ENCODE results near the gene LARGE1. TPM values are rescaled to one million over a fixed set of nuclear protein-coding genes. Genes with fewer than 3 reads are reported as not detected.

The LARGE1 gene
- total and polyA plus RNA-seq, 5 donors from 2014 or later, result not detected

- H3K4me1 ChIP-seq (ENCODE audit: control insufficient read depth, insufficient read depth, low read length, poor library complexity, severe bottlenecking), result peaks cover 19% of the 10 kb centered on the region
- Mint-ChIP-seq H3K4me1 (peaks cover 0 to 24% (median 7%) of the 10 kb centered on the region in 4 donors), H3K27ac (no peak overlapping the region), H3K27me3 (peaks cover 60% of the 10 kb centered on the region), H3K36me3 (no peaks in the 10 kb centered on the region), H3K9me3 (peaks cover 0 to 7% (median 0%) of the 10 kb centered on the region in 7 donors), H3K4me3 (peak overlapping the region; percentile 76 to 83 (median 80))
- no peaks in the 10 kb centered on the region for H3K9me3 ChIP-seq (ENCODE audit: control insufficient read depth in 2 of 2, low read length in 2 of 2)
- peak overlapping the region; percentile 41 for H3K4me3 ChIP-seq (ENCODE audit: low read depth, low read length)
- H3K27ac ChIP-seq (ENCODE audit: insufficient read depth, low read length, poor library complexity, severe bottlenecking), result no peak overlapping the region
- H3K36me3 ChIP-seq (ENCODE audit: control insufficient read depth, insufficient read depth, low read length), result no peaks in the 10 kb centered on the region
- DNase-seq (peak in 1 of 3 donors; percentile 53), ATAC-seq (ENCODE audit: low read depth in 2 of 2) (no peak)
- H3K27me3 ChIP-seq (ENCODE audit: control insufficient read depth, insufficient read depth, low read length), result peaks cover 36% of the 10 kb centered on the region
These were observed 1.5 kb upstream of the LARGE1 start for GRCh38 chr22:33921525-33922348.

- Mint-ChIP-seq H3K4me1 (peaks cover 0 to 24% (median 7%) of the 10 kb centered on the region in 4 donors), H3K27ac (no peak overlapping the region), H3K4me3 (peak overlapping the region; percentile 60 to 83 (median 80)), H3K9me3 (peaks cover 0 to 8% (median 0%) of the 10 kb centered on the region in 7 donors), H3K27me3 (peaks cover 66% of the 10 kb centered on the region), H3K36me3 (no peaks in the 10 kb centered on the region)
- peak; percentile 78 to 84 for ATAC-seq (ENCODE audit: low read depth in 2 of 2)
- peak; percentile 52 to 93 (median 69) for DNase-seq
- H3K9me3 ChIP-seq (ENCODE audit: control insufficient read depth in 2 of 2, low read length in 2 of 2), result no peaks in the 10 kb centered on the region
- H3K27ac ChIP-seq (ENCODE audit: insufficient read depth, low read length, poor library complexity, severe bottlenecking), result no peak overlapping the region
- peaks cover 19% of the 10 kb centered on the region for H3K4me1 ChIP-seq (ENCODE audit: control insufficient read depth, insufficient read depth, low read length, poor library complexity, severe bottlenecking)
- no peaks in the 10 kb centered on the region for H3K36me3 ChIP-seq (ENCODE audit: control insufficient read depth, insufficient read depth, low read length)
- peak overlapping the region; percentile 41 for H3K4me3 ChIP-seq (ENCODE audit: low read depth, low read length)
- peaks cover 36% of the 10 kb centered on the region for H3K27me3 ChIP-seq (ENCODE audit: control insufficient read depth, insufficient read depth, low read length)
These were observed 750 bp upstream of the LARGE1 start for GRCh38 chr22:33920927-33921524.

DNA sequence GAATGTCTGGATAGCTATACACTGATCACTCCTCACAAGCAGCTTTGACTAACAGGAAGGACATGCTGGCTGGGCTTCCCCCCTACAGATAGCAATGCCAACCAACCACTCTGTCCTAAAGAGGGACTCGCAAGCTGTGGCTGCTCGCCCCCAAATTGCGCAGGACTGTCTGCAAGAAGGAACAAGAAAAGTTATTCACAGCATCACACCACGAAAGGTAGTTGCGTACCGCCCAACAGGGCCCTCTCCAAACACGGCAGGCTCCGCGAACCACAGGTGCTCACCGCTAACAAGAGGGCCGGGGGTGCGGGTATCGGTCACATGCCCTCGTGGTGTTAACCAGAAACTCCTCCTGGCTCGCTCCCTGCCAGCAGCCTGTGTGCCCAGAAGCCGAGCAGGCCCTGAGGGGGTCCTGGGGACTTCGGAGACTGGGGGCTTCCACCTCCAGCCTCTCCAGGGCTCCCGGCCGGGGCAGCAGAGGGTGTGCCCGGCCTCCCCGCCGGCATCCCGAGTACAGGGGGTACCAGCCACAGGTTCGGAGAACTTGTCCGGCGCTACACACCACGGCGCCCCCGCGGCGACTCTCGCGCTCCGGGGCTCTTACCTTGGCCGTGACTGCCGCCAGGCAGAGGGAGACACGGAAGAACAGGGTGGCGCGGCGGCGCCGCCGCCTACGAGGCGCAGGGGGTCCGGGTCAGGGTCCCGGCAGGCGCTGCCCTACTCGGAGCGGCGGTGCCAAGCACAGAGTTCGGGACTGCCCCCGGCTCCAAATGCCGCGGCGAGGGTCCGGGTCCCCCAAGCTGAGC lies 682 bp downstream of the LARGE1 start:
- Mint-ChIP-seq H3K27me3 (peaks cover 68% of the 10 kb centered on the region), H3K4me1 (peaks cover 0 to 24% (median 7%) of the 10 kb centered on the region in 4 donors), H3K36me3 (no peaks in the 10 kb centered on the region), H3K27ac (no peak overlapping the region), H3K9me3 (peaks cover 0 to 8% (median 0%) of the 10 kb centered on the region in 7 donors), H3K4me3 (peak overlapping the region; percentile 71 to 81 (median 78))
- no peaks in the 10 kb centered on the region for H3K36me3 ChIP-seq (ENCODE audit: control insufficient read depth, insufficient read depth, low read length)
- peaks cover 19% of the 10 kb centered on the region for H3K4me1 ChIP-seq (ENCODE audit: control insufficient read depth, insufficient read depth, low read length, poor library complexity, severe bottlenecking)
- peaks cover 34% of the 10 kb centered on the region for H3K27me3 ChIP-seq (ENCODE audit: control insufficient read depth, insufficient read depth, low read length)
- H3K27ac ChIP-seq (ENCODE audit: insufficient read depth, low read length, poor library complexity, severe bottlenecking), result no peak overlapping the region
- H3K4me3 ChIP-seq (ENCODE audit: low read depth, low read length), result no peak overlapping the region
- DNase-seq (peak in 1 of 3 donors; percentile 38), ATAC-seq (ENCODE audit: low read depth in 2 of 2) (no peak)
- no peaks in the 10 kb centered on the region for H3K9me3 ChIP-seq (ENCODE audit: control insufficient read depth in 2 of 2, low read length in 2 of 2)

DNA sequence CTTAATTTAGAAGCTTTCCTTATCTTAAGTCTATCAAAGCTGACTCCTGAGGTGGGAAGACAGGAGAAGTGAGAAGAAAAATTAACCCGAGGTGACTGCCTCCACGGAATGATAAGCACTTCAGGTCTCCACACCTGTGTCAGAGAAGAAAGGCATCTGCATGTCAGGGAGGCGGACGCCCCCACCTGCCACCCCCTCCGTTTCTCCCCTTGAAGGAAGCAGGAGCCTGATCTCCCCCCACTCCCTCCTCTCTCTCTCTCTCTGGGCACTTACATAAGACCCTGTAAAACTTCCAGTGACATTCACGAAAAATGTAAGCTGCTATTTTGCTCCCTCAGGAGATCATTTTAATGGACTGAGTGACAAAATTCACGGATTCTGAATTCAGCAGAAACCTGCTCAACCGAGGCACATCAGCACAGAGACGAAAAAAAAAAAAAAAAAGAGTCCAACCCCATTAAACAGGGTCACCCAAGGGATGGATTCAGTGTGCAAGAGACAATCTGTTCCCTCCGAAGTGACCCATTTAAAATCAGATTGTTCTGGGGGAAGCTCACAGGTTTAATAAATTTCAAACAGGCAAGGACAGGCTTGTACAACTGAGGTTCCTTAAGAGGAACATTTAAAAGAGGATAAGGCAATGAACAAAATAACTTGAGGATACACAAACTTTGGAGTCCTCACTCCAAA lies 1.5 kb downstream of the LARGE1 start:
- Mint-ChIP-seq H3K27me3 (peaks cover 63% of the 10 kb centered on the region), H3K27ac (no peak overlapping the region), H3K4me1 (peaks cover 0 to 24% (median 7%) of the 10 kb centered on the region in 4 donors), H3K4me3 (peak overlapping the region; percentile 71 to 81 (median 78)), H3K36me3 (no peaks in the 10 kb centered on the region), H3K9me3 (peaks cover 0 to 8% (median 0%) of the 10 kb centered on the region in 7 donors)
- H3K27me3 ChIP-seq (ENCODE audit: control insufficient read depth, insufficient read depth, low read length), result peaks cover 32% of the 10 kb centered on the region
- DNase-seq (no peak), ATAC-seq (ENCODE audit: low read depth in 2 of 2) (no peak)
- no peak overlapping the region for H3K4me3 ChIP-seq (ENCODE audit: low read depth, low read length)
- peaks cover 19% of the 10 kb centered on the region for H3K4me1 ChIP-seq (ENCODE audit: control insufficient read depth, insufficient read depth, low read length, poor library complexity, severe bottlenecking)
- no peaks in the 10 kb centered on the region for H3K36me3 ChIP-seq (ENCODE audit: control insufficient read depth, insufficient read depth, low read length)
- H3K9me3 ChIP-seq (ENCODE audit: control insufficient read depth in 2 of 2, low read length in 2 of 2), result no peaks in the 10 kb centered on the region
- H3K27ac ChIP-seq (ENCODE audit: insufficient read depth, low read length, poor library complexity, severe bottlenecking), result no peak overlapping the region

DNA sequence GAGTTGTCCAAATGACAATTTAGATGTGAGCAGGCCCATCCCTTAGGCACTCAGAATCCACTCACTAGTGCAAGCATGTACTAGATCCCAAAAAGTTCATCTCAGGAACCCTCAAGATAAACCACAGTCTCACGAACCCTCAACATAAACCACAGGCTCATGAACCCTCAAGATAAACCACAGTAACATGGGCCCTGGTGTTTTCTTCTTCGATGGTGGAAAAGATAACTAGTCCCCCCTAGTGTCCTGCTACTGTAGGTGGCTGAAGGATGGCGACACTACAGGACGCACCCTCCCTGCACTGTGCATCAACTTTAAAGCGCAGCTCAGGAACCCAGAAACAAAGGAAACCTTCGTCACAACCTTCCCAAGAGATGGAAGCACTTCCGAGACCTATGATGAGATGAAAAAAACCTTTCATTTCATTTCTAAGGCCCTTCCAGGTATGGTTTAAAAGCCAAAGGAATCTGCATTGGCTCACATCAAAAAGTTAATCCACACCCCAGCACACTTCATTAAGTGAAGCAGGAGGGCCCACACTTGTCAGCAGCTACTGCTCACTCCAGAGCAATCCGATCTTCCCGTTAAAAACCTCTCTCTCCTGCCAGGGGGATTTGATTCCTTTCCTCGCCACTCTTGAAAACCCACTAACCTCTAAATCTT lies 2.4 kb downstream of the LARGE1 start:
- peak overlapping the region in 1 of 4 donors; percentile 39 for H3K4me3 Mint-ChIP-seq
- no peak overlapping the region for H3K4me3 ChIP-seq (ENCODE audit: low read depth, low read length)
- H3K36me3 Mint-ChIP-seq, result no peaks in the 10 kb centered on the region

GRCh38 chr22:33914699-33915098 lies 5.6 kb downstream of the LARGE1 start:
- H3K4me3 ChIP-seq (ENCODE audit: low read depth, low read length), result no peak overlapping the region
- ATAC-seq (ENCODE audit: low read depth in 2 of 2), result no peak
- H3K4me3 Mint-ChIP-seq, result no peak overlapping the region
- no peaks in the 10 kb centered on the region for H3K9me3 ChIP-seq (ENCODE audit: control insufficient read depth in 2 of 2, low read length in 2 of 2)
- H3K36me3 Mint-ChIP-seq, result no peaks in the 10 kb centered on the region
- peaks cover 0 to 7% (median 4%) of the 10 kb centered on the region in 4 donors for H3K4me1 Mint-ChIP-seq
- H3K9me3 Mint-ChIP-seq, result peaks cover 0 to 3% (median 0%) of the 10 kb centered on the region in 7 donors
- no peak overlapping the region for H3K27ac Mint-ChIP-seq
- H3K27me3 Mint-ChIP-seq, result peaks cover 41% of the 10 kb centered on the region
- H3K27ac ChIP-seq (ENCODE audit: insufficient read depth, low read length, poor library complexity, severe bottlenecking), result no peak overlapping the region
- H3K36me3 ChIP-seq (ENCODE audit: control insufficient read depth, insufficient read depth, low read length), result no peaks in the 10 kb centered on the region
- peaks cover 17% of the 10 kb centered on the region for H3K27me3 ChIP-seq (ENCODE audit: control insufficient read depth, insufficient read depth, low read length)
- H3K4me1 ChIP-seq (ENCODE audit: control insufficient read depth, insufficient read depth, low read length, poor library complexity, severe bottlenecking), result peaks cover 4% of the 10 kb centered on the region
- DNase-seq, result no peak

More for the DNA sequence above, 2.4 kb downstream of the LARGE1 start:
- no peaks in the 10 kb centered on the region for H3K9me3 ChIP-seq (ENCODE audit: control insufficient read depth in 2 of 2, low read length in 2 of 2)
- no peaks in the 10 kb centered on the region for H3K36me3 ChIP-seq (ENCODE audit: control insufficient read depth, insufficient read depth, low read length)
- Mint-ChIP-seq H3K27me3 (peaks cover 57% of the 10 kb centered on the region), H3K9me3 (peaks cover 0 to 8% (median 0%) of the 10 kb centered on the region in 7 donors), H3K4me1 (peaks cover 0 to 19% (median 6%) of the 10 kb centered on the region in 4 donors), H3K27ac (no peak overlapping the region)
- ATAC-seq (ENCODE audit: low read depth in 2 of 2) (no peak), DNase-seq (peak in 1 of 3 donors; percentile 1)
- H3K4me1 ChIP-seq (ENCODE audit: control insufficient read depth, insufficient read depth, low read length, poor library complexity, severe bottlenecking), result peaks cover 19% of the 10 kb centered on the region
- H3K27ac ChIP-seq (ENCODE audit: insufficient read depth, low read length, poor library complexity, severe bottlenecking), result no peak overlapping the region
- H3K27me3 ChIP-seq (ENCODE audit: control insufficient read depth, insufficient read depth, low read length), result peaks cover 23% of the 10 kb centered on the region

All from CD4-positive, CD25-positive, alpha-beta regulatory T cell (primary cell).